ENCODE measurements around the gene BTBD1.

Gene BTBD1

DNA sequence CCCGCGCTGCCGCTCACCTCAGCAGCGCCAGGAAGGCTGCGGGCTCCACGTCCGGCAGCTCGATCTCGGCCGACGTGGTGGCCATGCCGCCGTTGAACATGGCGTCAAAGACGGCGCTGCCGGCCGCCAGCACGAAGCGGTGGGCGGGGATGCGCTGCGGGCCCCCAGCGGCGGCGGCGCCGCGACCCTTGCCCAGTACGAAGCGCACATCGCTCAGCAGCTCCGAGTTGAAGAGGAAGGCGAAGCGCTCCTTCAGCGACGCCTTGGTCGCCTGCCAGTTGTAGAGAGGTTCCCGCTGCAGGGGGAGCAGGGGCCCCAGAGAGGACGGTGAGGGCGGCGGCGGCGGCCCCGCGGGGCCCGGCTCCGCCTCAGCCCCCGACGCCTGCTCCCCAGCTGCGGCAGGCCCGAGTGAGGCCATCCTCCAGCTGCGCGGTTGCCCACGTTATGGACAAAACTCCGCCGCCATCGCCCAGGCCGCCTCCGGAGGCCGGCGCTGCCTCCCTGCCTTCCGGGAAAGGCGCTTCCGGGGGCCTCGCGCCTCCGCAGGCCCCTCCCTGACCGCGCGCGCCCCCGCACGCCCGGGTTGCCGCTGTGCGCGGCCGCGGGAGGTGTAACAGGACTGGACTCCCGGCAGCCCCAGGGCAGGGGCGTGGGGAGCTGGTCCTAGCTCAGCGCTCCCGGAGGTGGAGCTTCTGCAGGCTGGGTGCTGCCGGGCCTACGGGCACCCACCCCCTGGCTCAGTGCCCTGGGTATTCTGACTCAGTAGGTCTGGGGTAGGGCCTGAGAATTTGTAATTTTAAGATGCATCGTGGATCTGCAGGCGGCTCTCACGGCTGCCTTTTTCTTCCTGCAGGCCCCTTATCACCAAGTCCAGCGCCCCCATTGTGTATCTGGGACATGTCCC, at the start of gene BTBD1:
TSS of gene BTBD1 (minus strand) at position 519 of the 904 bp plus-strand sequence. CDS start at position 418, 101 bp downstream.
- DNase-seq: peak; percentile 90

DNA sequence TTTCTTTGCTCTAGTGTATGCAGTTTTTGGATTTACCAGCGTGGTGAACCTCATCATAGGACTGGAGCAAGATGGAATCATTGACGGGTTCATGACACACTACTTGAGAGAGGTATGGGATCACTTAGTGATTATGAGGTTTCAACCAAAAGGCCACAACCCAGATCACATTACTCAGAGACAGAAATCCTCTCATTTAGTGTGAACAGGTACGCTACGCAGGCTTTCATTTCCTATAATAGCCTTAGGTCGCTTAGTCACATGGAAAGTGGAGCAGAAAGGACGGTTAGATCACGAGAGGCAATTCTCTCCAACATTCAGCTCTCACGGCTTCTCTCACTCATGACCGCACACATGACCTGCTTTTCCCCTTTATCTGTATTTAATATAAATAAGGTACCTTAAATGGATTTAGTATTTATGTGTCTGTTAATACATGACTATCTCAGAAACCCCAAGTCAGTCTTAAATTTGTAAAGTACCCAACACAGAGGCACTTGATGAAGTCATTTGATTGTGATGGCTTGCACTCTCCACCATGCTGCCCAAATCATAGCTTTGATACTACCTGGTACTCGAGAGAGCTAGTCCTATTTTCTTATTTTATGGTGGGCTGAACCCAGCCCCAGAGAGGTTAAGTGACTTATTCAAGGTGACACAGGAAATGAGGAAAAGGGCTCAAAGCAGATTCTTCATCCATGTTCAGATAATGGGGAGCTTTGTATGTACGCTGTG, 48.9 kb upstream of the BTBD1 start:
- no peak for DNase-seq

DNA sequence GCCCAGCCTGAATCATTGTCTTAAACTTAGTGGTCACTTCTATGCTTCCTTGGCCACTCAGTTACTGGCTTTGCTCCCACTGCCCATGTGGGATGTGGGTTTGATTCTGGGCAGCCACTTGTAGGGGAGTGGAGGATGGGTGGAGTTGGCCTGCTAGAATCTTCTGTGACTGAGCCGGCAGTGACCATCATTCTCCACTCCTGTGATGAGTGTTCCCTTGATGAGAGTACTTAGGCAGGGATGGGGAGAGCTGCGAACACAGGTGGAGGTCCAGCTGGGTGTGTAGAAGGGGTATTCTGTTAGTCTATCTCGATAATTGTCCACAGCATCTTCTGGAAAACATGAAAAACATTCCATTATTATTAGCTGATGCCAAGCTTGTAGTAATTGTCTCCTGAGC, 48.4 kb upstream of the BTBD1 start:
- no peak for DNase-seq

DNA sequence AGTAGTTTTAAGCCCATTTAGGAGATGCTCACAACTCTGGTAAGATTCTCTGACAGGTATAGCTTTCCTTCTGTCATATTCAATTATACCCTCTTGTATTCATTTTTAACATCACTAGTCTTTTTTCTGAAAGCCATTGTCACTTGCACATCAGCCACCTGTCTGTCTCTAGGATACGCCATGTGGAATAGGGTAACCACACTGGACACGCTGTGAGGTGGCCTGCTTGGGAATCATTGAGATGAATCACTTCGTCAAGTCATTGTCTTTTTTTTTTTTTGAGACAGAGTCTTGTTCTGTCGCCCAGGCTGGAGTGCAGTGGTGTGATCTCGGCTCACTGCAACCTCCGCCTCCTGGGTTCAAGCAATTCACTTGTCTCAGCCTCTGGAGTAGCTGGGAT, 47.8 kb upstream of the BTBD1 start:
- DNase-seq: no peak

DNA sequence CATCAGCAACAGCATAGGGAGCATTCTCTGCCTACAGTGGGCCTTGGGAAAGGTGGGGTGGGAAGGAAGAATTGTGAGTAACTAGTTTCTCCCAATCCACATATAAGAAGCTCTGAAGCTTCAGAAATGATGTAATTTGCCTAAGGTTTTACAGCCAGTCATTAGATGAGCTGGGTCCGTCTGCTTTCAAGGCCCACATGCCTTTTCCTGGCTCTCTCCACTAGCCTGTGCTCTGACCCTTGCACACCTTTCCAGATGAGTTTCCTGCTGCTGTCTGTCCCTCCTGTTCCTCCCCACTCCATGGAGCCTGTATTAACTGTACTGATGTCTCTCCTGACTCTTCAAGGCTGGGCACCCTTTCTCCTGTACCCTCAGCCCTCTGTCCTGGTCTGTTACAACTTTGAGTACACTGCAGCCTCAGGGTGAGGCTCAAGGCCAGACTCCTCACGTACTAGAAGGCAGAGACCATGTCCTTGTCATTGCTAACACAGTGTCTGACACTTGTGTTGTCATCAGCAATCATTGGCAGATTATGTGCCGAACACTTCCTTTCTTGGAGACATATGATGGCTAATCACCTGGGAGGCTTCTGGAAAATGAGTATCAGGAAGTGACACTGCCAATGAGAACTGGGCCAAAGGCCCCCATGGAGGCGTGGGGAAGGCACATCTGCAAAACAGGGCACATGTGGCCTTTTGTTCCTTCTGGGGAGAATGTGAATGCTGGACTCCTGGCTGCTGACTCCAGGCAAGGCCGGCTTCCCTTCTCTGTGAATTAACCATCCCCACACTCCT, 47.0 kb upstream of the BTBD1 start:
- no peak for DNase-seq

DNA sequence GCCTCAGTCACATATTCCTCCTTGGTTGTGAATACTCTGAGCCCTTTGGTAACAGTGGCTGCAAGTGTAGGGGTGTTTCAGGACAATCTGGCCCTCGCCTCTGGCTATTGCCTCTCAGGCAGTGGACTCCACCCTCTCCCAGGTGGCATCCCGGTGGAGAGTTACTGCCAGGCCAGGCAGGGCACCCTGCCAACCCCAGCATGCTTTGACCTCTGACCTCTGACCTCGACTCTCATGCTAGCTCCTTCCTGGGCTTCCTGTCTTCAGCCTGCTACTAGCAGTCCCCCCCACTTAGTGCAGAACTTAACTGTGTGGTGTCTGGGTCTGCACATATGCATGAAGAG, 45.9 kb upstream of the BTBD1 start:
- no peak for DNase-seq

DNA sequence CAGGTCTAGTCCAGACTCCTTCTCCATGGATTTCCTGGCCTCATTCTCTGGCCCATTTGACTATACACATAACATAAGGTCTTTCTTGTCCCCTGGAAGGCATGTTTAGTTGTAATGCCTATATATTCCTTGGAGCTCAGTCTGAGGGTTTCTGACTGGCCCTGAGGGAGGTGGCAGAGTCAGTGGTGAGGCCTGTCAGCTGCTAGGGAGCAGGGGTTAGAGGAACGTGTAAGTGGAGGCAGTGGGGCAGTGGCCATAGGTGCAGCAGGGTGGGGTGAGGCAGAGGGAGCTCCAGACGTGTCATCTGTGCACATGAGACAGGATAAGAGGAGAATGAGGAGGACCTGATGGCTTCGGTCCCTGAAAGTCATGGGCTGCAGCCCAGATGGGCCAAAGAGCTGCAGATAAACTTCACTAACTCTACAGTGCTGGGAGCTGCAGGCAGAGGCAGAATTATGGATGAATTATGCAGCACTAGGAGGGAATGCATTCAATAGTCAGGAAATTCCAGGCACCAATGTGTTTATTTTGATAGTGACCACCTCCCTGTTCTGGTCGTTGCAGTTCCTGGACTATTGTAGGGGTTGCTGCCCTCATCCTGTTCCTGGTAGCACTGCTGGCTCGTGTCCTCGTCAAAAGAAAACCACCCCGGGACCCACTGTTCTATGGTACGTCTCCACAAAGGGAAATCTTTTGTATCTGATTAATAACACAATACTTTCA, 45.3 kb upstream of the BTBD1 start:
- no peak for DNase-seq

DNA sequence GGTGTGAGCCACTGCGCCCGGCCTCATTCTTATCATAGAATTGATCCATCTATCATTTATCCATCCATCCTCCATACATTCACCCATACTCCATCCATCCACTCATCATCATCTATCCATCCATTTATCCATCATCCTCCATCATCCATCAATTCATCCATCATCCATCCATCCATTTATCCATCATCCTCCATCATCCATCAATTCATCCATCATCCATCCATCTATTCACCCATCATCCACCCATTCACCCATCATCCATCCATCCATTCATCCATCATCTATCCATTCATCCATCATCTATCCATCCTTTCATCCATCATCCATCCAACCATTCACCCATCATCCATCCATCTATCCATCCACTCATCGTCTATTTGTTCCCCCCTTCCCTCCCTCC, 44.1 kb upstream of the BTBD1 start:
- DNase-seq: no peak

DNA sequence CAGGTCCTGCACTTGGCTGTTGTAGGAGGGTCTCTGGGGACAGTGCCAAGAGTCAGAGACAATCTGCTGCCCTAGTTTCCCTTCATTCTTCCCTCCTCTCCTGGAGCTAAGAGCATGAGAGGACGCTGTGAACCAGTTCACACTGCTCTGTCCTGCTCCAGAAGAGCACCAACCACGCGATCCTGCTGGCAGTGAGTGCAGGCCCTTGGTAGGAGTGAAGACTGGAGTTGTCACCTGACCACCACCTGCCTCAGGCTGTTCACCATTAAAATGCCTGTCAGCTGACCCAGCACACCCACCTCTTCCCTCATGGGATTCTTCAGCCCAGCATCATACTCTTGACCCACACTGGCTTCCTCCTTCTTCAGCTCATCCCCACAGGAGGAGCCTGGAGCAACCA, 43.3 kb upstream of the BTBD1 start:
- no peak for DNase-seq

DNA sequence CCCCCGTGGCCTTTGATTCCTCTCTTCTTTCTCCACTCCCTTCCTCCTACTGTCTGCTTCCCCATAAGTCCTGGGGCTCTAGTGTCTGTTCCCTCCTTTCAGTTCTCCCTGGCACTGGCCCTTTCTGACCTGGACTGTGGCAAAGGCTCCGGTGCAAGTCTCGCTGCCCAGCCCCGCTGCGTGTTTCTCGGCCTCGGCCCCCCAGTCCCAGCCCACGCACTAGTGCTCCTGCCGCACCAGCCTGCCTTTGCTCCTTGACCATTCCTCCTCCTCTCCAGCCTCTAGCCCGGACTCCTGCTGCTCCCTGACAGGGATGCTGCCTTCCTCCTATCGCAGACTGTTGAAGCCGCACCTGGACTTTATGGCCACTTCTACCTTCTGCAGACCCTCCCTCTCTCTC, 42.5 kb upstream of the BTBD1 start:
- no peak for DNase-seq

DNA sequence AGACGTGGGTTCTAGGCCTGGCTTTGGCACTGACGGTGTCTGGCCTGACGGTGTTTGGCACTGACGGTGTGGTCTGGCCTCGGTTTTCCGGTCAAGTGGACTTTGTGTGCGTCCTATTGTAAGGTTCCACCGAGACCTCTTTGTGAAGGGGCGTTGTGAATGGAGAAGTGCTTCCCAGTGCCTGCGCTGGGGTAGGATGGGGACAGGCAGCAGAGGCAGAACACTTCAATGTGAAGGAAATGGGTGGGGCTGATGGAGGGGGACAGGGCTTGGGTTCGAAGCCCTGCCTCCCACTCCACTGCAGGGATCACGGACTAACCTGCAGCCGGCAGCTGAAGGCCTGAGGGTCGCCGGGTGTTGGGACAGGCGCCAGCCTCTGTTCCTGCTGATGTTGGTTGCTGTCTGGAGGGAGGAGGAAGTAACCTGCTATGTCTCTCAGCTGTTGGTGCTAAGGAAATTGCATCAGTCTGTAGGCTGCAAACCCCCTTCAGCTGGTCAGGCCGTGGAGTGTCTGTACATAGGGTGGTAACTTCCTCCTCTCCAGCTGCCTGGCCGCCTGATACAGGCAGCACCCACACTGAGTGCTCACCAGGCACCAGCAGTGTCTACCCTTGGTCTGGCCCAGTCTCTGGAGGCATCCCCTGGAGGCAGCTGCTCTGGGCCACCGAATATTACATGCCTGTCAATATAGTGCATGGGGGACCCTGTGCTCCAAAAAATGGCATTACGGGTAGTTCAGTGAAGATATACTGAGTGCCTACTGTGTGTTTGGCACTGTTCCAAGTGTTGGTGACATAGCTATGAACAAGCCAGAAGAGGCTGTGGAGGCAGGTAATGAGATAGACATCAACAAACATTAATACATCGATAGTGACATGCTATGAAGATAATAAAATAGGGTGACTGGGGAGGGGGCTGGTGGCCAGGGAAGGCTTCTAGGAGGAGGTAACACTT, 41.5 kb upstream of the BTBD1 start:
- no peak for DNase-seq

DNA sequence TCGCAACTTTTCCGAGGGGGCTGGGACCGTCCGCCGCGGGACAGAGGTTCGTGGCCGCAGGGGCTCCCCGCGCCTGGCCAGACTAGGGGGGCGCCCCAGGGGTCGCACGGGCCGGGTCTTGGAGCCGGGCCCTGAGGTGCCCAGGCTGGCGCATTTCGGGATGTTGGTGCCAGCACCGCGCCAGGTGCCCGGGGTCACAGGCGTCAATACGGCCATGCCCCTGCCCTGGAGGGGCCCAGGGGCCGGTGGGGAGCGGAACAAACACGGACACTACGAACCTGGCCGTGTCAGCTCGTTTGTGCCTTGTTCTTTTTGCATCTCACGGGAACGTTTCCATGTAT, 40.8 kb upstream of the BTBD1 start:
- DNase-seq: no peak

DNA sequence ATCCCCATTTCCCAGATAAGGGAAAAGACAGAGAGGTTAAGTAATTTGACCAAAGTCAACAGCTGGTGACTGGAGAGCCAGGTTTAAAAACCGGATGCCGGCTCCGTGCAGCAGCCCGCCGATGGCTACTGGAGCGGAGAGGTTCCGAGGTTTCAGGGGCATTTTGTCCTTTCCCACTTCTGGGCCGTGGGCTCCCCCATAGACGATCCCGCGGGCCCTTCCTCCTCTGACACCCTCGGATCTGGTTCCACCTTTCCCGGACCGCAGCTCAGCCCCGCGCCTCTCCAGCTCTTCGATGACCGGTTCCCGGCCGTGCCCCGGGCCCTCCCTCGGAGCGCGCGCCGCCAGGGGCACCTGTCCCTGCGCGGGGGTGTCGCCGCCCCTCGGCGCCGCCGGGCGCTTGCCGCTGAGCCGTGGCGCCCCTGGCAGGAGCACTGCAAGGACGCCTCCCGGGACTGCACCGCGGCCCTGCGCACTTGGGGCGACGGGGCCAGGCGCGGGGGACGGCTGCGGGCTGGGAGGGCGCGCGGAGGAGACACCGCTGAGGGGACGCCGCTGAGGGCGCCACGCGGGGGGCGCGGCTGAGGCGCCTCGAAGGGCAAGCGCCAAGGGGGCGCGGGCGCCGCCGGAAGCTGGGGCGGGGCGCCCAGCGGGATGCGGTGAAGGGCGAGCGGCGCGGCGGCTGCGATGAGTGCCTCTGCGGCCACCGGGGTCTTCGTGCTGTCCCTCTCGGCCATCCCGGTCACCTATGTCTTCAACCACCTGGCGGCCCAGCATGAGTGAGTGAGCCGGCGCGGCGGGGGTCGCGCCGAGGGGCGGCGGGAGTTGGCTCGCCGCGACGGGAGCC, 40.2 kb upstream of the BTBD1 start, which contains the start of gene TM6SF1:
TSS of gene TM6SF1 (plus strand) at position 652 of the 847 bp plus-strand sequence. CDS start at position 688, 36 bp downstream.
- no peak for DNase-seq

DNA sequence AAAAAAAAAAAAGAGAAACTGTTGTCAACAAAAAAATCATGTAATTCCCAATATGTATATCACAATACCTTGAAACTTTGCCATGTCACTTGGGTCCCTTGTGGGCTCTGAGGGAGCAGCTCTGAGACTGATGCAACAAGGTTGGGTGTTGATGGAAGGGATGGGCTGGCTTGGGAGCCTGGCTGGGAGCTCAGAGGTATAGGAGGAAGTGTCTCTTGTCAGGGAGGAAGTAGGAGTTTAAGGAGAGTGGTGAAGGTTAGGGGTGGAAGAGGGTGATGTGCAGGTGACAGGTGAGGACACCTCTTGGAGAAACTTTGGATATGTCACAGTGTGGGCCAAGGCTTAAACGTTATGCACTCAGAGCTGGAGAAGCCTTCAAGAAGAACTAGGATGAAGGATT, 38.4 kb upstream of the BTBD1 start:
- DNase-seq: no peak

DNA sequence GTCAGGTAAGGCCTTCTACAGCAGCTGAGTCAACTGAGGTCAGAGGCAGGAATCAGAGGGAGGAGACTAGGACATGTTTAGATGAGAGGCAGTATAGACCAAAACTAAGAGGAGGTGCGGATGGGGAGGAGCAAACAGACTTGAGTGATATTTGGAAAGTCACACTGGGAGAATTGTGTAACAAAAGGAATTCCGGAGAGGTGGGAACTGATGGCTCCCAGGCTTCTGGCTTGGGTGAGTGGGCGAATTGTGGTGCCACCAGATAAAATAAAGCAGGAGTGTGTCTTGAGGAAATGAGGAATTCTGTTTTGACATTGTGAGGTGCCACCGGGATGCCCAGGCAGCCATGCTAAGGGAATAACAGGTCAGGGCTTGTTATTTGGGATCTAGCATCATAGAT, 37.1 kb upstream of the BTBD1 start:
- no peak for DNase-seq

DNA sequence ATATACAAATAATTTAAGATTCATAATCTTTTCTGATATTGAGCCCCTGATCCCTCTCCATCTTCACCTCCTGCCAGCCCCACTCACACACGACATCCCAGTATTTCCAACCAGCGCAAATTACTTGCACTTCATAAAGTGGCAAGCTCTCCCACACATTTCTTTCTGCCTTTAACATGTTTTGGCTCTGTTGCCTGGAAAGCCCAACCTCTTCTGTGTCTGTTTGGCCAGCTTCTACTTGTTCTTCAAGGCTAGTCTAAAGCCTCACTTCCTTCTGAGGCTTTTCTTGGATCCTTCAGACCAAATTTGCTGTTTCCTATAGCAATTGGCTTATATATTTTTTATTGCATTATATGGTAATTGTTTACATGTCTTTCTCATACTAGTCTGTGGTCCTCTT, 35.3 kb upstream of the BTBD1 start:
- no peak for DNase-seq

DNA sequence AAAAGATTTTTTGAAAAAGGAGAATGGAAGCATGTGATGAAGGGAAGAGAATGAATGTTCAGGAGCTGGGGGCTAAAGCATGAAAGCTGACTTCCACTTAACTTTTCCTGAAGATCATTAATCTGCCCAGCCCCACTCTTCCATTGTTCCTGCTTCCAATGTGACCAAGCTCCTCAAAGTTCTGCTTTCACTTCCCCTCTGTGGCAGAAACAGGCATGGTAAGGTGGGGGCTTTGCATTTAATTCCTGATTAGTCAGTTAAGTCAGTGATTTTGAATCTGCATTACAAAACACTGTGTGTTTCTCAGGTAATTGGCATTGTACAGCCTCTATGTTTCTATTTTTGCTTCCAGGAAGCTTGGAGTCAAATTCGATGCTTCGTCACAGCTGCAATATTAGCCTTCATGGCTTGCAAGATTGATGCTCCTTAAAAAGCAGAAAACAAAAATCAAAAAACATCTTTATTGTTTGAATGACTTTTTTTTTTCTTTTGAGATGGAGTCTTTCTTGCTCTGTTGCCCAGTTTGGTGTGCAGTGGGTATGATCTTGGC, 33.1 kb upstream of the BTBD1 start:
- DNase-seq: no peak

DNA sequence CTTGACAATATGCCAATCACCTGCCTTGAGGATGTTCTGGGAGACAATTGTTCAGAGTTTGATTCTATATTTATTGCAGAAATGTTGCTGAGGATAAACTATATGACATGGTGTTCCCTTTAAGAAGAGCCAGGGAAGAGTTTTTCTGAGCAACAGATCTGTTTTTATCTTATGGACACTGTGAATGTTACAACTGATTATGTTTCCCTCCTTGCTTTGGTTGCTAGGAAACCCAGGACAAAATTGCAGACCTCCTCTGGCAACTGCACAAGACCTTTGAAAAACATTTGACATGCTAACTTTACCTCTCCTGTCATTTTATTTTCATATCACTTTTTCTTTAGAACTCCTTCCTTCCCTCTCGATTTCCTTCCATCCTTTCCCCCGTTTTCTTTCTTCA, 32.2 kb upstream of the BTBD1 start:
- DNase-seq: no peak

DNA sequence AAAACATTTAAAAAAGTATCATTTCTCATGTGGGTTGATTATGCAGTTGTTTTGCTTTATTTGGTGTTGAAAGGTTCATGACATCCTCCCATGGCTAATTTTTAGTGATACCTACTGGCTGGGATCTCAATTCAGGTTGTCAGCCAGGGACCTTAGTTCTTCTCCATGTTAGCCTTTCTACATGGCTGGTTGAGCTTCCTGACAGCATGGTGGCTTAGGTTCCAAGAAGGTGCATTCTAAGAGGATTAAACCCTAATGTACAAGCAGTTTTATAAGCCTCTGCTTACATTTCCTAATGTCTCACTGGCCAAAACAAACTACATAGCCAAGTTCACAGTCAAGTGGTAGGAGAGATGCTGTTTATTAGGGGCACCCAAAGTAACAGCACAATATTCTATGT, 31.0 kb upstream of the BTBD1 start:
- no peak for DNase-seq

DNA sequence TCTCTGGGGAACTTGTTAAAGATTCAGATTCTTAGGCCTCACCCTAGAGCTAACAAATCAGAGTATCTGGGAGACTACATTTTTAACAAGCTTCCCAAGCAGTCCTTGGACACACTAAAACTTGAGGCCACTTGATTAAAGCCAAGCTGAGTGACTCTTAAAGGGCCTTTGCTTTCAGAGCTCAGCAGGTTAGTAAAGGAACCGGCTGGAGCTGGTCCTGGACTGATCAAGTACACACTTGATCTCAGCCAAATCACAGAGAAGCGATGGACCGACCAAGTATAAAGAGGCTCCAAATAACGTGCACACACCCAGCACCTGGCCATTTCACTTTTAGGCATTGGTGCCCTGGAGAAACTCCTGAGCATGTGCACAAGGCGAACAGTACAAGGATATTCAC, 27.5 kb upstream of the BTBD1 start:
- DNase-seq: no peak

All from stimulated activated CD4-positive, alpha-beta T cell treated with anti-CD3 and anti-CD28 coated beads, Interleukin-4, amount 100 ng/mL, for 24 hours (primary cell).